Glutamatergic neuron (in vitro differentiated cells): ENCODE data around the gene ORC4. TPM values are rescaled to one million over a fixed set of nuclear protein-coding genes. Genes with fewer than 3 reads are reported as not detected.

Experiments used
- DNase-seq: peaks from one replicate; pipeline ENCODE4 v3.0.0; 2022
- H3K27ac Mint-ChIP-seq: one replicate; pipeline ENCODE4 v1.8.0; 2020; ENCODE audit warnings: mild to moderate bottlenecking, mixed read lengths, inconsistent platforms; ENCODE audit not compliant: unreplicated experiment
- H3K27me3 Mint-ChIP-seq: one replicate; pipeline ENCODE4 v1.8.0; 2020; ENCODE audit warnings: mild to moderate bottlenecking, moderate library complexity, mixed read lengths, inconsistent platforms; ENCODE audit not compliant: unreplicated experiment
- H3K36me3 Mint-ChIP-seq: one replicate; pipeline ENCODE4 v1.8.0; 2020; ENCODE audit warnings: mild to moderate bottlenecking, mixed read lengths, inconsistent platforms; ENCODE audit not compliant: unreplicated experiment
- H3K4me1 Mint-ChIP-seq: one replicate; pipeline ENCODE4 v1.8.0; 2020; ENCODE audit warnings: mild to moderate bottlenecking, low read depth, mixed read lengths, inconsistent platforms; ENCODE audit not compliant: unreplicated experiment
- H3K4me3 Mint-ChIP-seq: one replicate; pipeline ENCODE4 v1.8.0; 2020; ENCODE audit warnings: mild to moderate bottlenecking, mixed read lengths, inconsistent platforms; ENCODE audit not compliant: unreplicated experiment
- H3K9me3 Mint-ChIP-seq: one replicate; pipeline ENCODE4 v1.8.0; 2020; ENCODE audit warnings: mild to moderate bottlenecking, moderate library complexity, mixed read lengths, inconsistent platforms; ENCODE audit not compliant: unreplicated experiment
- CTCF ChIP-seq: fragments of 200-600 bp; sonication (generic); IDR thresholded peaks from one replicate; pipeline ENCODE4 v1.5.0; 2021; ENCODE audit not compliant: partially characterized antibody, unreplicated experiment
- total RNA-seq: library from RNA; stranded (reverse); fragmentation: NEBNext Ultra II Directional; extraction: Animal tissue kit (Norgen Biotek cat#: 25700); gene quantifications from one replicate; pipeline ENCODE4 v1.2.1, GENCODE V29; 2021; ENCODE audit not compliant: unreplicated experiment

Gene ORC4
- total RNA-seq, 1 donor from 2014 or later, result 72.9 TPM

GRCh38 chr2:147916723-147917122, 103.8 kb downstream of the ORC4 start:
- no peak for TF ChIP-seq CTCF
- Mint-ChIP-seq H3K27me3 (no peaks in the 10 kb centered on the region), H3K9me3 (peaks cover 2% of the 10 kb centered on the region), H3K4me1 (peaks cover 6% of the 10 kb centered on the region), H3K27ac (no peak overlapping the region), H3K36me3 (no peaks in the 10 kb centered on the region), H3K4me3 (no peak overlapping the region)
- no peak for DNase-seq

- H3K9me3 Mint-ChIP-seq, result peaks cover 2% of the 10 kb centered on the region
- no peaks in the 10 kb centered on the region for H3K27me3 Mint-ChIP-seq
- H3K36me3 Mint-ChIP-seq, result no peaks in the 10 kb centered on the region
- no peak overlapping the region for H3K27ac Mint-ChIP-seq
- DNase-seq, result no peak
- no peak overlapping the region for H3K4me3 Mint-ChIP-seq
- H3K4me1 Mint-ChIP-seq, result peaks cover 9% of the 10 kb centered on the region
- TF ChIP-seq CTCF, result no peak
These were observed 104.5 kb downstream of the ORC4 start for GRCh38 chr2:147916067-147916466.

GRCh38 chr2:147913701-147914480, 106.6 kb downstream of the ORC4 start:
- Mint-ChIP-seq H3K4me3 (no peak overlapping the region), H3K27ac (peak overlapping the region; percentile 44)

GRCh38 chr2:147910990-147911473, 109.5 kb downstream of the ORC4 start:
- Mint-ChIP-seq H3K4me3 (no peak overlapping the region), H3K9me3 (peaks cover 5% of the 10 kb centered on the region), H3K36me3 (peaks cover 7% of the 10 kb centered on the region), H3K27ac (no peak overlapping the region), H3K27me3 (no peaks in the 10 kb centered on the region), H3K4me1 (peaks cover 21% of the 10 kb centered on the region)
- no peak for DNase-seq
- peak; percentile 88 for TF ChIP-seq CTCF

More at GRCh38 chr2:147913701-147914480, 106.6 kb downstream of the ORC4 start:
- Mint-ChIP-seq H3K36me3 (no peaks in the 10 kb centered on the region), H3K9me3 (peaks cover 5% of the 10 kb centered on the region), H3K4me1 (peaks cover 19% of the 10 kb centered on the region), H3K27me3 (no peaks in the 10 kb centered on the region)
- no peak for DNase-seq
- TF ChIP-seq CTCF, result no peak

- Mint-ChIP-seq H3K36me3 (peaks cover 7% of the 10 kb centered on the region), H3K27ac (no peak overlapping the region), H3K4me3 (no peak overlapping the region), H3K4me1 (peaks cover 21% of the 10 kb centered on the region), H3K9me3 (peaks cover 7% of the 10 kb centered on the region), H3K27me3 (no peaks in the 10 kb centered on the region)
- DNase-seq, result no peak
- TF ChIP-seq CTCF, result no peak
These were observed 111.4 kb downstream of the ORC4 start for GRCh38 chr2:147909178-147909577.
